Motor neuron (in vitro differentiated cells): ENCODE measurements around the gene SLC38A1. TPM values are rescaled to one million over a fixed set of nuclear protein-coding genes. Genes with fewer than 3 reads are reported as not detected.
A peak's percentile ranks its signal among the peaks of the same experiment; 100 is the strongest.

ENCODE experiments used
- ATAC-seq, 8 experiments: fragments of 200-7000 bp; cut with Tn5 transposase; replicated peaks in 6 of 8; 2 replicates each; pipeline ENCODE4 v1.8.0; 2021; ENCODE audit warnings: mild to moderate bottlenecking in 8 of 8, moderate library complexity in 8 of 8
- H3K27ac ChIP-seq, 2 donors: fragments of 250-450 bp; sonication (Bioruptor Pico); 2 replicates each; pipeline ENCODE4 v1.9.0; 2021; ENCODE audit warnings: antibody characterized with exemption in 2 of 2, mild to moderate bottlenecking in 2 of 2, moderate library complexity in 1 of 2
- H3K4me1 ChIP-seq, 2 donors: fragments of 250-450 bp; sonication (Bioruptor Pico); replicated peaks in 1 of 2; 2 replicates each; pipeline ENCODE4 v1.6.1; 2021; ENCODE audit warnings: antibody characterized with exemption in 2 of 2, mild to moderate bottlenecking in 2 of 2, moderate library complexity in 1 of 2
- H3K4me3 ChIP-seq, 5 donors: fragments of 250-450 bp; sonication (Bioruptor Pico); 2 replicates each; pipeline ENCODE4 v1.9.0; 2021; ENCODE audit warnings: antibody characterized with exemption in 5 of 5, mild to moderate bottlenecking in 5 of 5, moderate library complexity in 4 of 5
- WGBS, 10 experiments: fragments of 450-650 bp; shearing (Covaris generic); methylation state at CpG; one replicate each; pipeline ENCODE4 v1.0.0; 2022; 5-methylcytosine and 5-hydroxymethylcytosine counted together
- in situ Hi-C, 9 experiments: fragments of 400-800 bp; cut with MboI; loops; one replicate each; pipeline ENCODE4 v1.15.0; 2021; ENCODE audit warnings: low sequenced_read_pairs in 9 of 9, low pct_unique_long_range_greater_than_20kb in 2 of 9; ENCODE audit not compliant: unreplicated experiment in 9 of 9
- total RNA-seq, 8 experiments: library from RNA; unstranded; fragments of 300-600 nt; gene quantifications; 2 replicates each; pipeline versions ENCODE4 v1.2.3 to v1.2.4, GENCODE V29; 2022

SLC38A1 gene
- total RNA-seq, 8 experiments from 2014 or later, result 49.9 to 126 (median 83.0) TPM

- 23 to 100% (median 91%) methylated on average over 1 to 4 of the region's 4 CpGs; no CpG with 5 or more reads in 2 of the 10 experiments for WGBS, 10 experiments
- Histone ChIP-seq H3K4me1 (no peaks in the 10 kb centered on the region), H3K4me3 (no peak overlapping the region), H3K27ac (no peak overlapping the region)
- in situ Hi-C loops, result no loop called here
- peak in 3 of 8 experiments; percentile 81 to 90 (median 82) for ATAC-seq
These were observed 47.4 kb downstream of the SLC38A1 start for GRCh38 chr12:46221255-46222128.

GRCh38 chr12:46219877-46220655, 48.8 kb downstream of the SLC38A1 start:
- H3K27ac ChIP-seq, result no peak overlapping the region
- in situ Hi-C loops, result no loop called here
- H3K4me1 ChIP-seq, result no peaks in the 10 kb centered on the region
- ATAC-seq, result no peak
- 12 to 100% (median 82%) methylated on average over 1 to 10 of the region's 10 CpGs for WGBS, 10 experiments
- H3K4me3 ChIP-seq, result no peak overlapping the region

- Histone ChIP-seq H3K27ac (no peak overlapping the region), H3K4me1 (no peaks in the 10 kb centered on the region), H3K4me3 (no peak overlapping the region)
- in situ Hi-C loops, result no loop called here
- WGBS, 10 experiments, result 100% methylated on average over 1 to 2 of the region's 2 CpGs; no CpG with 5 or more reads in 3 of the 10 experiments
- ATAC-seq, result no peak
These were observed 49.5 kb downstream of the SLC38A1 start for GRCh38 chr12:46219132-46219876.

- WGBS, 10 experiments, result 89 to 100% (median 94%) methylated on average over 2 to 7 of the region's 10 CpGs; no CpG with 5 or more reads in 1 of the 10 experiments
- no peaks in the 10 kb centered on the region for H3K4me1 ChIP-seq
- in situ Hi-C loops, result no loop called here
- H3K4me3 ChIP-seq, result no peak overlapping the region
- no peak overlapping the region for H3K27ac ChIP-seq
- ATAC-seq, result no peak
These were observed 50.3 kb downstream of the SLC38A1 start for GRCh38 chr12:46218322-46219095.

GRCh38 chr12:46217541-46218321, 51.1 kb downstream of the SLC38A1 start:
- no peak overlapping the region for H3K4me3 ChIP-seq
- no peak overlapping the region for H3K27ac ChIP-seq
- H3K4me1 ChIP-seq, result no peaks in the 10 kb centered on the region
- 63 to 100% (median 88%) methylated on average over 1 to 6 of the region's 6 CpGs for WGBS, 10 experiments
- no peak for ATAC-seq
- in situ Hi-C loops, result no loop called here

GRCh38 chr12:46214668-46215436, 54.0 kb downstream of the SLC38A1 start:
- 67 to 100% (median 86%) methylated on average over 1 to 6 of the region's 7 CpGs; no CpG with 5 or more reads in 4 of the 10 experiments for WGBS, 10 experiments
- ATAC-seq, result no peak
- in situ Hi-C loops, result no loop called here

GRCh38 chr12:46212108-46212982, 56.5 kb downstream of the SLC38A1 start:
- in situ Hi-C loops, result no loop called here
- no peak overlapping the region for H3K27ac ChIP-seq
- ATAC-seq, result peak in 1 of 8 experiments; percentile 52

More at GRCh38 chr12:46214668-46215436, 54.0 kb downstream of the SLC38A1 start:
- Histone ChIP-seq H3K27ac (no peak overlapping the region), H3K4me3 (no peak overlapping the region), H3K4me1 (no peaks in the 10 kb centered on the region)

GRCh38 chr12:46210873-46211439, 57.9 kb downstream of the SLC38A1 start:
- Histone ChIP-seq H3K4me1 (no peaks in the 10 kb centered on the region), H3K4me3 (no peak overlapping the region), H3K27ac (no peak overlapping the region)
- WGBS, 10 experiments, result 87 to 100% (median 97%) methylated on average over 3 to 5 of the region's 6 CpGs; no CpG with 5 or more reads in 2 of the 10 experiments
- ATAC-seq, result no peak
- in situ Hi-C loops, result no loop called here

More at GRCh38 chr12:46212108-46212982, 56.5 kb downstream of the SLC38A1 start:
- WGBS, 10 experiments, result 7 to 100% (median 94%) methylated on average over 1 to 4 of the region's 4 CpGs
- H3K4me3 ChIP-seq, result no peak overlapping the region
- no peaks in the 10 kb centered on the region for H3K4me1 ChIP-seq

- ATAC-seq, result peak in 2 of 8 experiments; percentile 25 to 75
- in situ Hi-C loops, result no loop called here
- Histone ChIP-seq H3K27ac (no peak overlapping the region), H3K4me3 (no peak overlapping the region), H3K4me1 (no peaks in the 10 kb centered on the region)
- 88 to 100% (median 94%) methylated on average over 2 to 11 of the region's 12 CpGs for WGBS, 10 experiments
These were observed 58.6 kb downstream of the SLC38A1 start for GRCh38 chr12:46209914-46210872.
